Kidney (tissue), 14 donors: ENCODE data around the gene KRT5. TPM values are rescaled to one million over a fixed set of nuclear protein-coding genes. Genes with fewer than 3 reads are reported as not detected.
A peak's percentile ranks its signal among the peaks of the same experiment; 100 is the strongest.
"Not testable (repeated sequence)": the region's sequence is repeated elsewhere in the genome, so short reads cannot be mapped to it uniquely, and the experiment has no call there.

Source experiments
- DNase-seq, 5 donors: peaks; one replicate each; pipeline ENCODE4 v3.0.0-alpha.2; 2013 to 2020
- FAIRE-seq: peaks from 2 replicates; lab custom pipeline; 2012; peaks lifted over from hg19 to GRCh38; lab: Jason Lieb, UNC
- H3K27ac ChIP-seq, 2 donors: one replicate each; pipeline ENCODE4 v1.7.0; 2013; ENCODE audit warnings: low read depth in 2 of 2, low read length in 2 of 2, inconsistent platforms in 1 of 2
- H3K27me3 ChIP-seq: one replicate; pipeline ENCODE4 v1.7.1; 2013; ENCODE audit warnings: low read length, inconsistent platforms; ENCODE audit not compliant: control insufficient read depth, insufficient read depth
- H3K36me3 ChIP-seq, 3 donors: one replicate each; pipeline versions ENCODE4 v1.7.0 to v1.7.1; 2013; ENCODE audit warnings: low read length in 3 of 3, control low read depth in 1 of 3, inconsistent platforms in 1 of 3; ENCODE audit not compliant: insufficient read depth in 3 of 3, control insufficient read depth in 2 of 3
- H3K4me1 ChIP-seq, 3 donors: one replicate each; pipeline versions ENCODE4 v1.7.0 to v1.7.1; 2013; ENCODE audit warnings: low read length in 3 of 3, inconsistent platforms in 1 of 3, low read depth in 1 of 3; ENCODE audit not compliant: control insufficient read depth in 2 of 3, insufficient read depth in 2 of 3
- H3K4me3 ChIP-seq, 3 donors: one replicate each; pipeline versions ENCODE4 v1.7.0 to v1.8.1; 2013; ENCODE audit warnings: low read length in 3 of 3, control low read depth in 1 of 3, inconsistent platforms in 1 of 3
- H3K9ac ChIP-seq, 3 donors: one replicate each; pipeline versions ENCODE4 v1.7.0 to v1.7.1; 2013; ENCODE audit warnings: low read length in 3 of 3, control low read depth in 1 of 3, inconsistent platforms in 1 of 3
- H3K9me3 ChIP-seq, 3 donors: one replicate each; pipeline versions ENCODE4 v1.7.0 to v1.7.1; 2013; ENCODE audit warnings: low read length in 3 of 3, control low read depth in 1 of 3, inconsistent platforms in 1 of 3; ENCODE audit not compliant: control insufficient read depth in 2 of 3, insufficient read depth in 1 of 3
- intact Hi-C: fragments of 100-400 bp; cut with DNase I; formaldehyde crosslinking; loops from one replicate; pipeline ENCODE4 v1.11.1; 2022
- polyA plus RNA-seq: library from polyadenylated mRNA; stranded (reverse); fragments of 350-450 nt; fragmentation: Illumina TruSeq; extraction: RNeasy Lipid Tissue Mini Kit (QIAGEN cat#74804); gene quantifications from one replicate; pipeline ENCODE4 v1.2.3, GENCODE V29; 2014; ENCODE audit warnings: low read depth, low replicate concordance; ENCODE audit not compliant: insufficient read depth
- total RNA-seq: library from RNA; stranded (reverse); fragmentation: NEBNext Ultra II Directional; extraction: Animal tissue kit (Norgen Biotek cat#: 25700); gene quantifications from one replicate; pipeline ENCODE4 v1.2.1, GENCODE V29; 2021
- TF ChIP-seq, protein P1 (sequence below): IDR thresholded peaks from 3 replicates; pipeline ENCODE4 v1.5.1; 2012; ENCODE audit warnings: mild to moderate bottlenecking, moderate library complexity, borderline replicate concordance; ENCODE audit not compliant: insufficient read depth; ENCODE audit errors: extremely low read depth
- donor health status: control.
- donor health status: control.
- donor health status: control.
- donor health status: control.
- donor health status: control.
- donor health status: DM: yes; HTN: yes; CAD: no.
- donor health status: Normal renal cell carcinoma (clear cell type).

KRT5 gene
- total and polyA plus RNA-seq, 2 donors from 2014 or later: 0.69 TPM; not detected in 1

DNA sequence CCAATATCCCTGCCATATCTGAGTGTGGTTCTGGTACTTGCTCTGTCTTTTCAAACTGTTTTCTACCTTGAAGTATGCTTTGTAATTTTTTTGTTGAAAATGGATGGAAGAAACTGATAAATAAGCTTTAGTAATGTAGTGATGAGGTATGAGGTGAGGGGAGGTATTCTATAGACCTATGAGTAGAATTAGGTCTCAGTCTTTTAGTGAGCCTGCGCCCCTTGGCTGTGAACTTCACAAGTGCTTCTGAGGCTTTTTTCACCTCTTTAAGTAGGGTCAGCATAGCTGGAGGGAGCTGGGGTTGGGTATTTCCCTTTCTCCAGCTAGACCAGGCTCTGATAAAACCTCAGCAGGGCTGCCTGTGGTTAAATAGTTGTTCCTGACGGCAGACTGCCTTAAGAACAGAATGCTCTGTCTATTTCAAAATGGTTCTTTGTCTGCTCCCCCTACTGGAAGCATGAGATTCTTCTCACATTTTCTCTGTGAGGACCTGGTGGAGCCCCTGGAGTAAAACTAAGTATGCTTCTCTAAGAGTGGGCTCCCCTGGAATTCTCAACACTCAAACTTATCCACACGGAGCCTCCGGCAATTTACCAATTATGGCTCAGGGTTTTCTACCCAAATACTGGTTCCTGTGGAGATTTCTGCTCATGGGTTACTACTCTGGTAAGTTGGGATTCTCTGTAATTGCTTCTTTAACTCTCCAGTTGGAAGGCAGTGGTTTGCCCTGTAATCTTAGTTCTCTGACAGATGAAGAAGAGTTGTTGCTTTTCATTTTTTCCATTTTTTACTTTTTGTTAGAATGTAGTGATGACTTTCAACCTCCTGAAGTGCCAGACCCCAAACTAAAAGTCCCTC is 13.1 kb downstream of the KRT5 start:
- Histone ChIP-seq H3K9me3 (peaks cover 0 to 5% (median 0%) of the 10 kb centered on the region in 3 donors), H3K27me3 (no peaks in the 10 kb centered on the region), H3K4me3 (no peak overlapping the region), H3K36me3 (no peaks in the 10 kb centered on the region), H3K9ac (no peak overlapping the region), H3K4me1 (no peaks in the 10 kb centered on the region), H3K27ac (no peak overlapping the region)
- no peak for FAIRE-seq
- DNase-seq: peak in 2 of 5 donors; percentile 32 to 62
- intact Hi-C loops: loop anchor here (10.0 kb wide), 1 partner anchor 122 kb away; the partner anchor contains the start of gene KRT84
- TF ChIP-seq, protein P1, sequence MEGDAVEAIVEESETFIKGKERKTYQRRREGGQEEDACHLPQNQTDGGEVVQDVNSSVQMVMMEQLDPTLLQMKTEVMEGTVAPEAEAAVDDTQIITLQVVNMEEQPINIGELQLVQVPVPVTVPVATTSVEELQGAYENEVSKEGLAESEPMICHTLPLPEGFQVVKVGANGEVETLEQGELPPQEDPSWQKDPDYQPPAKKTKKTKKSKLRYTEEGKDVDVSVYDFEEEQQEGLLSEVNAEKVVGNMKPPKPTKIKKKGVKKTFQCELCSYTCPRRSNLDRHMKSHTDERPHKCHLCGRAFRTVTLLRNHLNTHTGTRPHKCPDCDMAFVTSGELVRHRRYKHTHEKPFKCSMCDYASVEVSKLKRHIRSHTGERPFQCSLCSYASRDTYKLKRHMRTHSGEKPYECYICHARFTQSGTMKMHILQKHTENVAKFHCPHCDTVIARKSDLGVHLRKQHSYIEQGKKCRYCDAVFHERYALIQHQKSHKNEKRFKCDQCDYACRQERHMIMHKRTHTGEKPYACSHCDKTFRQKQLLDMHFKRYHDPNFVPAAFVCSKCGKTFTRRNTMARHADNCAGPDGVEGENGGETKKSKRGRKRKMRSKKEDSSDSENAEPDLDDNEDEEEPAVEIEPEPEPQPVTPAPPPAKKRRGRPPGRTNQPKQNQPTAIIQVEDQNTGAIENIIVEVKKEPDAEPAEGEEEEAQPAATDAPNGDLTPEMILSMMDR: peak; percentile 32

DNA sequence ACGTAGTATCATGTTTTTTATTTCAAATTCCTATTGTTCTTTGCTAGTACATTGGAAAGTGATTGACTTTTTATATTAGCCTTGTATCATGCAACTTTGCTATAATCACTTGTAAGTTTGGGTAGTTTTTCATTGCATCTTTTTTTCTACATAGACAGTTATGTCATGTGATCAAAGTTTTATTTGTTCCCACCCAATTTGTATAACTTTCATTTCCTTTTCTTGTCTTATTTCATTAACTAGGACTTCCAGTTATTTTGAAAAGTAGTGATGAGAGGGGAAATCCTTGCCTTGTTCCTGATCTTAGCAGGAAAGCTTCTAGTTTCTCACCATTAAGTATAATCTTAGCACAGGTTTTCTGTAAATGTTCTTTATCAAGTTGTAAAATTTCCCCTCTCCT is 17.3 kb downstream of the KRT5 start:
- no peak for FAIRE-seq
- Histone ChIP-seq H3K36me3 (no peaks in the 10 kb centered on the region), H3K4me3 (no peak overlapping the region), H3K27me3 (no peaks in the 10 kb centered on the region), H3K27ac (no peak overlapping the region), H3K9me3 (peaks cover 0 to 5% (median 0%) of the 10 kb centered on the region in 3 donors), H3K4me1 (no peaks in the 10 kb centered on the region), H3K9ac (no peak overlapping the region)
- intact Hi-C loops: loop anchor here (10.0 kb wide), 1 partner anchor 118 kb away; the partner anchor contains the start of gene KRT84
- TF ChIP-seq, protein P1: no peak
- DNase-seq: no peak

DNA sequence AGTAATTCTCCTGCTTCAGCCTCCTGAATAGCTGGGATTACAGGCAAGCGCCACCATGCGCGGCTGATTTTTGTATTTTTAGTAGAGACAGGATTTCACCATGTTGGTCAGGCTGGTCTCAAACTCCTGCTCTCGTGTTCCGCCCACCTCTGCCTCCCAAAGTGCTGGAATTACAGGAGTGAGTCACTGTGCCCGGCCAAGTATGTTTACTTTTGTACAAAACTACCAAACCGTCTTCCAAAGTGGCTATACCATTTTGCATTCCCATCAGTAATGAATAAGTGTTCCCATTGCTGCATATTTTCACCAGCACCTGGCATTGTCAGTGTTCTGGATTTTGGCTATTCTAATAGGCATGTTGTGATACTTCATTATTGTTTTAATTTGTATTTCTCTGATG is 18.7 kb downstream of the KRT5 start:
- Histone ChIP-seq H3K9me3 (peaks cover 0 to 5% (median 0%) of the 10 kb centered on the region in 3 donors), H3K36me3 (no peaks in the 10 kb centered on the region), H3K27me3 (no peaks in the 10 kb centered on the region), H3K9ac (no peak overlapping the region), H3K4me1 (no peaks in the 10 kb centered on the region), H3K27ac (no peak overlapping the region), H3K4me3 (no peak overlapping the region)
- DNase-seq (no peak), FAIRE-seq (no peak)
- TF ChIP-seq, protein P1: no peak
- intact Hi-C loops: loop anchor here (10.0 kb wide), 1 partner anchor 117 kb away; the partner anchor contains the start of gene KRT84

DNA sequence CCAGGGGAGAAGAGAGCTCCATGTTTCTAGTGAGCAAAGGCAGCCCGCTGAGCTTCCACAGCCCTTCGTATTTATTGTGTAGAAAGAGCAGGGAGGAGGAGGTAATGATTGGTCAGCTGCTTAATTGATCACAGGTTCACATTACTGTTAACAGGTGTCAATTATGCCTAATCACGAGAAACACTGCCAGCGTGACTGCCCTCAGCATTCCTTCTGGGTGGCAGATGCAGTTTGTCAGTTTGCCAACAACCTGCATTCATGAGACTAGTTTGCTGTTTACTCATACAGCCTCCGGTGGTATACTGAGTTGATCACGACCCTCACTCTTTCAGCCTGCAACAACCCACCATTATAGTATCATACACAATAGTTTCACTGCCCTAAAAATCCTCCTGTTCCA is 19.6 kb downstream of the KRT5 start:
- H3K27me3 ChIP-seq, H3K9me3 ChIP-seq, H3K4me1 ChIP-seq, DNase-seq, H3K27ac ChIP-seq, FAIRE-seq, H3K4me3 ChIP-seq, H3K9ac ChIP-seq, H3K36me3 ChIP-seq: not testable (repeated sequence)
- intact Hi-C loops: loop anchor here (10.0 kb wide), 1 partner anchor 116 kb away; the partner anchor contains the start of gene KRT84
